HepG2 (cell line): ENCODE results near the gene ADCYAP1R1. TPM values are rescaled to one million over a fixed set of nuclear protein-coding genes. Genes with fewer than 3 reads are reported as not detected.

Experiments
- ATAC-seq: fragments of 200-7000 bp; cut with Tn5 transposase; 3 replicates; pipeline ENCODE4 v1.9.1; 2020; ENCODE audit warnings: mild to moderate bottlenecking, moderate library complexity
- BruUV-seq: library from RNA; stranded (reverse); fragments of 400-500 nt; replicated peaks from 2 replicates; lab custom pipeline; 2021; lab: Mats Ljungman, UMichigan
- CTCF ChIA-PET: fragments of 300-600 bp; formaldehyde crosslinking; extraction: SDS; loops from one replicate; lab custom pipeline; 2021; ENCODE audit warnings: low total read pairs, inconsistent platforms, low intra/inter-chr PET ratio; lab: Yijun Ruan, JAX
- POLR2A ChIA-PET: fragments of 350-600 bp; sonication (Branson Sonifier 250); formaldehyde crosslinking; loops from one replicate; lab custom pipeline; 2020; ENCODE audit warnings: antibody characterized with exemption, inconsistent platforms; lab: Yijun Ruan, JAX
- DNase-seq: peaks from one replicate; pipeline ENCODE4 v3.0.0-alpha.2; 2015; ENCODE audit warnings: low spot score
- FAIRE-seq: peaks from 3 replicates; lab custom pipeline; 2011; peaks lifted over from hg19 to GRCh38; lab: Jason Lieb, UNC
- H2AFZ ChIP-seq: one replicate; pipeline ENCODE4 v1.6.1; 2011; ENCODE audit warnings: low read length, inconsistent platforms
- H3K27ac ChIP-seq: fragments of 300-600 bp; 3 replicates; pipeline ENCODE4 v1.8.0; 2011; ENCODE audit warnings: mixed run types, mild to moderate bottlenecking, mixed read lengths, low read length, inconsistent platforms; ENCODE audit not compliant: insufficient read depth; ENCODE audit errors: extremely low read length
- H3K27me3 ChIP-seq, 2 experiments: fragments of 200-600 bp in 1 of 2; 2 replicates in 1 of 2; 3 replicates in 1 of 2; pipeline versions ENCODE4 v1.6.0 to v1.8.0; 2011; ENCODE audit warnings: low read length in 2 of 2, mild to moderate bottlenecking in 2 of 2, moderate library complexity in 2 of 2, inconsistent platforms in 1 of 2; ENCODE audit not compliant: insufficient read depth in 2 of 2, control insufficient read depth in 1 of 2
- H3K36me3 ChIP-seq, 2 experiments: fragments of 200-600 bp in 1 of 2; replicated peaks in 1 of 2; 2 replicates in 1 of 2; 3 replicates in 1 of 2; pipeline versions ENCODE4 v1.5.1 to v1.8.0; 2011; ENCODE audit warnings: low read length in 2 of 2, inconsistent platforms in 1 of 2; ENCODE audit not compliant: insufficient read depth in 2 of 2, control insufficient read depth in 1 of 2
- H3K4me1 ChIP-seq: 2 replicates; pipeline ENCODE4 v1.5.1; 2012; ENCODE audit warnings: low read length, inconsistent platforms; ENCODE audit not compliant: insufficient read depth
- H3K4me2 ChIP-seq: 2 replicates; pipeline ENCODE4 v1.6.0; 2011; ENCODE audit warnings: low read depth, low read length, inconsistent platforms
- H3K4me3 ChIP-seq, 3 experiments: fragments of 200-600 bp in 1 of 3; sonication (generic), shearing (Covaris generic) in 1 of 3; replicated peaks in 1 of 3; 2 replicates each; pipeline ENCODE4 v1.5.1; 2011 to 2016; ENCODE audit warnings: low read length in 3 of 3, inconsistent platforms in 2 of 3, low read depth in 2 of 3, mild to moderate bottlenecking in 2 of 3, control low read depth in 1 of 3, mixed read lengths in 1 of 3; ENCODE audit not compliant: insufficient read depth in 1 of 3
- H3K79me2 ChIP-seq: one replicate; pipeline ENCODE4 v1.6.1; 2011; ENCODE audit warnings: low read length, inconsistent platforms; ENCODE audit not compliant: insufficient read depth
- H3K9ac ChIP-seq: 2 replicates; pipeline ENCODE4 v1.6.0; 2011; ENCODE audit warnings: mild to moderate bottlenecking, low read depth, low read length, inconsistent platforms; ENCODE audit not compliant: insufficient read depth
- H3K9me3 ChIP-seq: 2 replicates; pipeline ENCODE4 v1.5.1; 2012; ENCODE audit warnings: mild to moderate bottlenecking, low read length
- H4K20me1 ChIP-seq: 2 replicates; pipeline ENCODE4 v1.6.0; 2011; ENCODE audit warnings: inconsistent platforms, mild to moderate bottlenecking, low read length, moderate library complexity; ENCODE audit not compliant: insufficient read depth
- ADNP ChIP-seq: sonication (generic); formaldehyde crosslinking; IDR thresholded peaks from 2 replicates; pipeline ENCODE4 v1.4.0; 2020; ENCODE audit warnings: missing genetic modification reagents
- FOXO1 ChIP-seq: sonication (generic); formaldehyde crosslinking; IDR thresholded peaks from 2 replicates; pipeline ENCODE4 v1.4.0; 2020; ENCODE audit warnings: missing genetic modification reagents
- HHEX ChIP-seq: IDR thresholded peaks from 2 replicates; pipeline ENCODE4 v1.6.1; 2016; ENCODE audit warnings: control low read depth
- NCOA5 ChIP-seq: sonication (generic); formaldehyde crosslinking; IDR thresholded peaks from 2 replicates; pipeline ENCODE4 v1.4.0; 2020; ENCODE audit warnings: missing genetic modification reagents
- NR2F1 ChIP-seq, 2 experiments: fragments of 450-650 bp in 1 of 2; formaldehyde crosslinking in 1 of 2; IDR thresholded peaks; 2 replicates each; pipeline versions ENCODE4 v1.5.0 to v1.6.1; 2016 to 2020; ENCODE audit warnings: mild to moderate bottlenecking in 1 of 2, missing compliant biosample characterization in 1 of 2, missing genetic modification reagents in 1 of 2, moderate library complexity in 1 of 2
- RXRB ChIP-seq: IDR thresholded peaks from 2 replicates; pipeline ENCODE4 v1.6.1; 2016; ENCODE audit warnings: borderline replicate concordance, missing genetic modification reagents, missing compliant biosample characterization
- SP2 ChIP-seq: sonication (generic); formaldehyde crosslinking; IDR thresholded peaks from 2 replicates; pipeline ENCODE4 v1.5.1; 2020; ENCODE audit warnings: mild to moderate bottlenecking, missing genetic modification reagents
- ZNF441 ChIP-seq: sonication (generic); formaldehyde crosslinking; IDR thresholded peaks from 2 replicates; pipeline ENCODE4 v1.7.0; 2021; ENCODE audit warnings: missing genetic modification reagents, borderline replicate concordance
- ZNF672 ChIP-seq: sonication (generic); formaldehyde crosslinking; IDR thresholded peaks from 2 replicates; pipeline ENCODE4 v1.8.1; 2022; ENCODE audit warnings: missing genetic modification reagents
- ZNF737 ChIP-seq: sonication (generic); formaldehyde crosslinking; IDR thresholded peaks from 2 replicates; pipeline ENCODE4 v1.5.0; 2020; ENCODE audit warnings: missing genetic modification reagents, mild to moderate bottlenecking, borderline replicate concordance
- WGBS: methylation state at CpG from one replicate; pipeline ENCODE4 v1.1.6; 2017; ENCODE audit warnings: low lambda C conversion rate; 5-methylcytosine and 5-hydroxymethylcytosine counted together
- in situ Hi-C: cut with HindIII; loops from 2 replicates; pipeline ENCODE4 v1.10.0; 2017; ENCODE audit warnings: low pct_unique_long_range_greater_than_20kb; ENCODE audit not compliant: extremely low pct_ligation_motif_present
- intact Hi-C: fragments of 100-400 bp; cut with micrococcal nuclease; formaldehyde crosslinking; loops from one replicate; pipeline ENCODE4 v1.10.0; 2022; ENCODE audit not compliant: unreplicated experiment
- polyA plus RNA-seq, 8 experiments: library from polyadenylated mRNA; depleted of rRNA in 3 of 8; stranded (reverse) in 7 of 8; unstranded in 1 of 8; fragments of >200 nt; fragmentation: Illumina TruSeq in 4 of 8; extraction: Trizol in 4 of 8; gene quantifications; 2 replicates each; pipeline versions ENCODE4 v1.2.1 to v1.2.3, GENCODE V29; 2011 to 2016; ENCODE audit warnings: low read depth in 4 of 8, missing spikeins in 1 of 8, mixed read lengths in 1 of 8; ENCODE audit not compliant: insufficient read depth in 1 of 8
- total RNA-seq, 5 experiments: library from RNA; depleted of rRNA; stranded (reverse); fragments of >200 nt; fragmentation: Illumina TruSeq; extraction: Trizol; gene quantifications; 2 replicates each; pipeline ENCODE4 v1.2.3, GENCODE V29; 2016; ENCODE audit warnings: low read depth in 1 of 5
- TF ChIP-seq, protein P1 (sequence below): IDR thresholded peaks from 2 replicates; pipeline ENCODE4 v1.6.1; 2016; ENCODE audit warnings: low read depth
- TF ChIP-seq, protein P2 (sequence below): sonication (generic); formaldehyde crosslinking; IDR thresholded peaks from 2 replicates; pipeline ENCODE4 v1.5.0; 2020; ENCODE audit warnings: missing genetic modification reagents
- TF ChIP-seq, protein P3 (sequence below): sonication (generic); formaldehyde crosslinking; IDR thresholded peaks from 2 replicates; pipeline ENCODE4 v1.4.0; 2020; ENCODE audit warnings: missing genetic modification reagents
- TF ChIP-seq, protein P4 (sequence below): sonication (generic); formaldehyde crosslinking; IDR thresholded peaks from 2 replicates; pipeline ENCODE4 v1.4.0; 2020; ENCODE audit warnings: mild to moderate bottlenecking, missing genetic modification reagents, borderline replicate concordance

The ADCYAP1R1 gene
- total and polyA plus RNA-seq, 2 of the 13 experiments (the other 11 are each of a cell fraction or from before 2014, with no cell fraction given) = not detected

DNA sequence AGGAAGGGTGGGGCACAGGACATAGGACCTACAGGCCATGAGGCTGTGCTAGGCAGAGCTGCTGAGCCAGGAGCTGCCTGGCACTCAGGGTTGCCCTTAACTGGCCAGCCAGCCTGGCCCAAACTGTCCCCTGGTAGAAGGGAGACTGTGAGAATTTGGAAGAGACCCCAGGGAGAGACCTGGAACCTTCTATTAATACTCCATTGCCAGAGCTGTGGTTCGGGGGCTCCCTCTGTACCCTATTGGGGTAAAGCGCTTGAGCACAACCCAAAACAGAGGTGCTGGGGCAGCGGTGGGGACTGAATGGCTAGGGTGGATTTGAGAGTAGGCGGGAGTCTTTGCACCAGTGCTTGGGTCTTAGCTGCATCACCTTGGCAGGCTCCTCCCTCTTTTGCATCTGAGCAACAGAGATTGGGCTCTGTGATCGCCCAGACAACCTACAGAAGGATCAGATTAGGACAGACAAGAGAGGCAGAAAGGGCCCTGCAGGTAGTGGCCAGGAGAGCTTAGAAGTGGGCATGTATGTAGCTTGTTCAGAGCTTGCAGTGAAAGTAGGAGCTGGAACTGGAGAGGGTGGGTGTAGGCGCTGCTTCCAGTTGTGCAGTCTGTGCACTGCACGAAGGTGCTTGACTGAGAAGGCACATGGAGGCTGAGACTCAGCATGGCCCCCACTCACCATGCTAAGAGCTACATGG lies 53.3 kb downstream of the ADCYAP1R1 start (continued):
- TF ChIP-seq ZNF441 (no peak), FOXO1 (no peak)
- TF ChIP-seq, protein P1, sequence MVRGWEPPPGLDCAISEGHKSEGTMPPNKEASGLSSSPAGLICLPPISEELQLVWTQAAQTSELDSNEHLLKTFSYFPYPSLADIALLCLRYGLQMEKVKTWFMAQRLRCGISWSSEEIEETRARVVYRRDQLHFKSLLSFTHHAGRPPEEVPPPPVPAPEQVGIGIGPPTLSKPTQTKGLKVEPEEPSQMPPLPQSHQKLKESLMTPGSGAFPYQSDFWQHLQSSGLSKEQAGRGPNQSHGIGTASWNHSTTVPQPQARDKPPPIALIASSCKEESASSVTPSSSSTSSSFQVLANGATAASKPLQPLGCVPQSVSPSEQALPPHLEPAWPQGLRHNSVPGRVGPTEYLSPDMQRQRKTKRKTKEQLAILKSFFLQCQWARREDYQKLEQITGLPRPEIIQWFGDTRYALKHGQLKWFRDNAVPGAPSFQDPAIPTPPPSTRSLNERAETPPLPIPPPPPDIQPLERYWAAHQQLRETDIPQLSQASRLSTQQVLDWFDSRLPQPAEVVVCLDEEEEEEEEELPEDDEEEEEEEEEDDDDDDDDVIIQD (CRISPR knock-in tag) = no peak
- TF ChIP-seq, protein P2, sequence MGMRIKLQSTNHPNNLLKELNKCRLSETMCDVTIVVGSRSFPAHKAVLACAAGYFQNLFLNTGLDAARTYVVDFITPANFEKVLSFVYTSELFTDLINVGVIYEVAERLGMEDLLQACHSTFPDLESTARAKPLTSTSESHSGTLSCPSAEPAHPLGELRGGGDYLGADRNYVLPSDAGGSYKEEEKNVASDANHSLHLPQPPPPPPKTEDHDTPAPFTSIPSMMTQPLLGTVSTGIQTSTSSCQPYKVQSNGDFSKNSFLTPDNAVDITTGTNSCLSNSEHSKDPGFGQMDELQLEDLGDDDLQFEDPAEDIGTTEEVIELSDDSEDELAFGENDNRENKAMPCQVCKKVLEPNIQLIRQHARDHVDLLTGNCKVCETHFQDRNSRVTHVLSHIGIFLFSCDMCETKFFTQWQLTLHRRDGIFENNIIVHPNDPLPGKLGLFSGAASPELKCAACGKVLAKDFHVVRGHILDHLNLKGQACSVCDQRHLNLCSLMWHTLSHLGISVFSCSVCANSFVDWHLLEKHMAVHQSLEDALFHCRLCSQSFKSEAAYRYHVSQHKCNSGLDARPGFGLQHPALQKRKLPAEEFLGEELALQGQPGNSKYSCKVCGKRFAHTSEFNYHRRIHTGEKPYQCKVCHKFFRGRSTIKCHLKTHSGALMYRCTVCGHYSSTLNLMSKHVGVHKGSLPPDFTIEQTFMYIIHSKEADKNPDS (CRISPR knock-in tag) = no peak

DNA sequence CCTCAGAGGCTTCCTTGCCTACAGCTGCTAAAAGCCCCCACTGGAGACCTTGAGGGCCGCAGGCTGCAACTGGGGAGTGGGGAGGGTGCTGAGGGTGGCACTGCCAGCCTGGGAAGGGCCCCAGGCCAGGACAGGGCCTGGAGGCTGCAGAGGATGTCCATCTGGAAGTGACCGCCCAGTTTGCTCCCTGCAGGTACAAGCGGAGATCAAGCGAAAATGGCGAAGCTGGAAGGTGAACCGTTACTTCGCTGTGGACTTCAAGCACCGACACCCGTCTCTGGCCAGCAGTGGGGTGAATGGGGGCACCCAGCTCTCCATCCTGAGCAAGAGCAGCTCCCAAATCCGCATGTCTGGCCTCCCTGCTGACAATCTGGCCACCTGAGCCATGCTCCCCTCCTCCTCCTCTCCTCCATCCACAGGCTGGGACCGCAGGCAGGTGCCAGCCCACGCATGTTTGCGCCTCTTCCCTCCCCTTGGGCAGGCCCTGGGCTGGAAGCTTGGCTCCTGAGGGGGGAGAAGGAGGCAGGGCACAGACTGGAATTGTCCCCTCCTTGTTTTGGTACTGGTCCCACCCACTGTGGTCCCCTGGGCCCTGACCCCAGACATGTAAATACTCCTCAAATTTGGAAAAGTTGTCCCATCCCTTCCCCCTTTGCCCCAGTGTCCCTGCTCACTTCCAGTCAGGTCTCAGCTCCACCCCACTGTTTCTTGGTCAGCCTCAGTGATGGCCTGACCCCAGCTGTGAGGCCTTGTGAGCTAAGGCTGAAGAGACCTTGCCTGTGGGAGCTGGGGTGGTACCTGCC lies 54.4 kb downstream of the ADCYAP1R1 start:
- in situ Hi-C loops (no loop called here), intact Hi-C loops (no loop called here)
- ATAC-seq = no peak
- POLR2A ChIA-PET = no interaction called here
- no peak for FAIRE-seq
- Histone ChIP-seq H3K27ac (no peak overlapping the region), H4K20me1 (no peaks in the 10 kb centered on the region), H3K9me3 (no peaks in the 10 kb centered on the region), H3K9ac (no peak overlapping the region), H3K4me1 (no peaks in the 10 kb centered on the region), H3K27me3 (peaks cover 3 to 9% of the 10 kb centered on the region in 2 experiments; a peak in 3 of 5 replicates), H3K36me3 (no peaks in the 10 kb centered on the region), H3K79me2 (no peaks in the 10 kb centered on the region), H2AFZ (no peak overlapping the region), H3K4me3 (no peak overlapping the region), H3K4me2 (no peak overlapping the region)
- CTCF ChIA-PET = no interaction called here
- DNase-seq = no peak
- no TSS peak for BruUV-seq
- 5% methylated on average over 4 of the region's 13 CpGs for WGBS
- TF ChIP-seq, protein P3, sequence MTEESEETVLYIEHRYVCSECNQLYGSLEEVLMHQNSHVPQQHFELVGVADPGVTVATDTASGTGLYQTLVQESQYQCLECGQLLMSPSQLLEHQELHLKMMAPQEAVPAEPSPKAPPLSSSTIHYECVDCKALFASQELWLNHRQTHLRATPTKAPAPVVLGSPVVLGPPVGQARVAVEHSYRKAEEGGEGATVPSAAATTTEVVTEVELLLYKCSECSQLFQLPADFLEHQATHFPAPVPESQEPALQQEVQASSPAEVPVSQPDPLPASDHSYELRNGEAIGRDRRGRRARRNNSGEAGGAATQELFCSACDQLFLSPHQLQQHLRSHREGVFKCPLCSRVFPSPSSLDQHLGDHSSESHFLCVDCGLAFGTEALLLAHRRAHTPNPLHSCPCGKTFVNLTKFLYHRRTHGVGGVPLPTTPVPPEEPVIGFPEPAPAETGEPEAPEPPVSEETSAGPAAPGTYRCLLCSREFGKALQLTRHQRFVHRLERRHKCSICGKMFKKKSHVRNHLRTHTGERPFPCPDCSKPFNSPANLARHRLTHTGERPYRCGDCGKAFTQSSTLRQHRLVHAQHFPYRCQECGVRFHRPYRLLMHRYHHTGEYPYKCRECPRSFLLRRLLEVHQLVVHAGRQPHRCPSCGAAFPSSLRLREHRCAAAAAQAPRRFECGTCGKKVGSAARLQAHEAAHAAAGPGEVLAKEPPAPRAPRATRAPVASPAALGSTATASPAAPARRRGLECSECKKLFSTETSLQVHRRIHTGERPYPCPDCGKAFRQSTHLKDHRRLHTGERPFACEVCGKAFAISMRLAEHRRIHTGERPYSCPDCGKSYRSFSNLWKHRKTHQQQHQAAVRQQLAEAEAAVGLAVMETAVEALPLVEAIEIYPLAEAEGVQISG (CRISPR knock-in tag) = no peak
- no peak for TF ChIP-seq SP2 (CRISPR knock-in tag)
- TF ChIP-seq, protein P4, sequence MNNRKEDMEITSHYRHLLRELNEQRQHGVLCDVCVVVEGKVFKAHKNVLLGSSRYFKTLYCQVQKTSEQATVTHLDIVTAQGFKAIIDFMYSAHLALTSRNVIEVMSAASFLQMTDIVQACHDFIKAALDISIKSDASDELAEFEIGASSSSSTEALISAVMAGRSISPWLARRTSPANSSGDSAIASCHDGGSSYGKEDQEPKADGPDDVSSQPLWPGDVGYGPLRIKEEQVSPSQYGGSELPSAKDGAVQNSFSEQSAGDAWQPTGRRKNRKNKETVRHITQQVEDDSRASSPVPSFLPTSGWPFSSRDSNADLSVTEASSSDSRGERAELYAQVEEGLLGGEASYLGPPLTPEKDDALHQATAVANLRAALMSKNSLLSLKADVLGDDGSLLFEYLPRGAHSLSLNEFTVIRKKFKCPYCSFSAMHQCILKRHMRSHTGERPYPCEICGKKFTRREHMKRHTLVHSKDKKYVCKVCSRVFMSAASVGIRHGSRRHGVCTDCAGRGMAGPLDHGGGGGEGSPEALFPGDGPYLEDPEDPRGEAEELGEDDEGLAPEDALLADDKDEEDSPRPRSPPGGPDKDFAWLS (CRISPR knock-in tag) = no peak
- TF ChIP-seq NCOA5 = no peak
- TF ChIP-seq ZNF737 = no peak
- no peak for TF ChIP-seq ADNP (CRISPR knock-in tag)
- no peak for TF ChIP-seq NR2F1 (CRISPR knock-in tag; IDR thresholded peaks at IDR 0.05)
- no peak for TF ChIP-seq RXRB (CRISPR knock-in tag)
- no peak for TF ChIP-seq HHEX (CRISPR knock-in tag)
- TF ChIP-seq ZNF672 = no peak
